ENCODE data around the gene DCTN1.

DNA sequence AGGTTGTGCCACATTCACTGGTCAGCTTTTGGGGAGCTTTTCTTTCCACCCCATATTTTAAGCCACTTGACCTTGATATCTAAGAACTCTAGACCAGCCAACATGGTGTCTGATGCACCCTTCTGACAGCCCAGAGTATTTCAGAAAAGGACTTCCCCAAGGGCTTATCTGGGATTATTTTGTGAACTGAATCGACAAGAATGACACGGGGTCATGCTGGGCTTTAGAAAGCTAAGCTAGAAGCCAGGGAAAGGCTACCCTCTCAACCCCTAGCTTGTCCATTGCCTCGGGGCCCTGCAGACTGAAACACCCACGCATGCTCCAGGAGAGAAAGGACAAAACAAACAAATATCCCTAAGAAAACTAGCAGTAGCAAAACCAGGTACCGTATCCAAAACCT, 52.9 kb downstream of the DCTN1 start:
- TF ChIP-seq, protein P1, sequence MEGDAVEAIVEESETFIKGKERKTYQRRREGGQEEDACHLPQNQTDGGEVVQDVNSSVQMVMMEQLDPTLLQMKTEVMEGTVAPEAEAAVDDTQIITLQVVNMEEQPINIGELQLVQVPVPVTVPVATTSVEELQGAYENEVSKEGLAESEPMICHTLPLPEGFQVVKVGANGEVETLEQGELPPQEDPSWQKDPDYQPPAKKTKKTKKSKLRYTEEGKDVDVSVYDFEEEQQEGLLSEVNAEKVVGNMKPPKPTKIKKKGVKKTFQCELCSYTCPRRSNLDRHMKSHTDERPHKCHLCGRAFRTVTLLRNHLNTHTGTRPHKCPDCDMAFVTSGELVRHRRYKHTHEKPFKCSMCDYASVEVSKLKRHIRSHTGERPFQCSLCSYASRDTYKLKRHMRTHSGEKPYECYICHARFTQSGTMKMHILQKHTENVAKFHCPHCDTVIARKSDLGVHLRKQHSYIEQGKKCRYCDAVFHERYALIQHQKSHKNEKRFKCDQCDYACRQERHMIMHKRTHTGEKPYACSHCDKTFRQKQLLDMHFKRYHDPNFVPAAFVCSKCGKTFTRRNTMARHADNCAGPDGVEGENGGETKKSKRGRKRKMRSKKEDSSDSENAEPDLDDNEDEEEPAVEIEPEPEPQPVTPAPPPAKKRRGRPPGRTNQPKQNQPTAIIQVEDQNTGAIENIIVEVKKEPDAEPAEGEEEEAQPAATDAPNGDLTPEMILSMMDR (IDR thresholded peaks at IDR 0.05): no peak
- no peak for TF ChIP-seq POLR2AphosphoS5 (IDR thresholded peaks at IDR 0.05)
- TF ChIP-seq POLR2A (IDR thresholded peaks at IDR 0.05): no peak
- no peak for TF ChIP-seq EP300 (IDR thresholded peaks at IDR 0.05)

Data from stomach (tissue), 4 donors.